HEK293 (cell line): Measurements from ENCODE around the gene FAM8A1.

Experiments used
- CTCF ChIA-PET: fragments of 350-600 bp; formaldehyde crosslinking; extraction: SDS; loops from one replicate; lab custom pipeline; 2021; ENCODE audit warnings: antibody characterized with exemption; lab: Yijun Ruan, JAX
- POLR2A ChIA-PET: fragments of 300-600 bp; formaldehyde crosslinking; extraction: SDS; loops from one replicate; lab custom pipeline; 2020; ENCODE audit warnings: antibody characterized with exemption, inconsistent platforms; lab: Yijun Ruan, JAX
- H3K27ac ChIP-seq: fragments of 200-500 bp; sonication (Bioruptor generic); 2 replicates; pipeline ENCODE4 v1.5.1; 2014; ENCODE audit warnings: low read depth, low read length, control low read depth, inconsistent platforms; ENCODE audit errors: extremely low read depth
- H3K36me3 ChIP-seq, 2 experiments: fragments of 200-500 bp in 1 of 2; sonication (Bioruptor generic) in 1 of 2; 1 replicate in 1 of 2; 2 replicates in 1 of 2; pipeline ENCODE4 v1.5.1; 2014 to 2017; ENCODE audit warnings: inconsistent platforms in 2 of 2, low read length in 2 of 2; ENCODE audit not compliant: control insufficient read depth in 2 of 2, insufficient read depth in 1 of 2
- H3K4me1 ChIP-seq: fragments of 200-500 bp; sonication (Bioruptor generic); 2 replicates; pipeline ENCODE4 v1.5.1; 2014; ENCODE audit warnings: mild to moderate bottlenecking, low read length, inconsistent platforms; ENCODE audit not compliant: control insufficient read depth, insufficient read depth
- H3K4me3 ChIP-seq: 2 replicates; pipeline ENCODE4 v1.5.1; 2011; ENCODE audit warnings: low read depth, mild to moderate bottlenecking, control low read depth, low read length, moderate library complexity
- H3K9me3 ChIP-seq: fragments of 200-500 bp; sonication (Bioruptor generic); 2 replicates; pipeline ENCODE4 v1.5.1; 2014; ENCODE audit warnings: low read depth, low read length, inconsistent platforms; ENCODE audit not compliant: control insufficient read depth, insufficient read depth
- HOXD13 ChIP-seq: sonication (generic); formaldehyde crosslinking; IDR thresholded peaks from 2 replicates; pipeline ENCODE4 v1.8.0; 2022; ENCODE audit warnings: missing genetic modification reagents, borderline replicate concordance
- IKZF3 ChIP-seq: fragments of 450-650 bp; IDR thresholded peaks from 2 replicates; pipeline ENCODE4 v1.5.0; 2018; ENCODE audit warnings: missing biosample characterization, mild to moderate bottlenecking, missing genetic modification characterization, moderate library complexity
- OVOL3 ChIP-seq: fragments of 450-650 bp; formaldehyde crosslinking; IDR thresholded peaks from 2 replicates; pipeline ENCODE4 v1.5.1; 2016; ENCODE audit warnings: missing biosample characterization, missing genetic modification characterization
- REPIN1 ChIP-seq: fragments of 450-650 bp; formaldehyde crosslinking; IDR thresholded peaks from 2 replicates; pipeline ENCODE4 v1.5.1; 2017; ENCODE audit warnings: missing biosample characterization, missing genetic modification characterization, low read depth
- WT1 ChIP-seq: fragments of 450-650 bp; formaldehyde crosslinking; IDR thresholded peaks from 2 replicates; pipeline ENCODE4 v1.5.1; 2016; ENCODE audit warnings: missing biosample characterization, missing genetic modification characterization
- ZBTB10 ChIP-seq: fragments of 450-650 bp; formaldehyde crosslinking; IDR thresholded peaks from 2 replicates; pipeline ENCODE4 v1.5.1; 2016; ENCODE audit warnings: missing biosample characterization, missing genetic modification characterization
- ZBTB48 ChIP-seq: fragments of 450-650 bp; formaldehyde crosslinking; IDR thresholded peaks from 2 replicates; pipeline ENCODE4 v1.5.1; 2016; ENCODE audit warnings: missing biosample characterization, missing genetic modification characterization
- ZNF19 ChIP-seq: fragments of 450-650 bp; formaldehyde crosslinking; IDR thresholded peaks from 2 replicates; pipeline ENCODE4; 2016; ENCODE audit warnings: missing biosample characterization, missing genetic modification characterization, low read depth
- ZNF202 ChIP-seq: fragments of 450-650 bp; formaldehyde crosslinking; IDR thresholded peaks from 2 replicates; pipeline ENCODE4 v1.5.1; 2016; ENCODE audit warnings: missing biosample characterization, missing genetic modification characterization, borderline replicate concordance
- ZNF26 ChIP-seq: fragments of 450-650 bp; formaldehyde crosslinking; IDR thresholded peaks from 2 replicates; pipeline ENCODE4 v1.5.1; 2016; ENCODE audit warnings: missing biosample characterization, missing genetic modification characterization
- ZNF311 ChIP-seq: fragments of 450-650 bp; formaldehyde crosslinking; IDR thresholded peaks from 2 replicates; pipeline ENCODE4 v1.5.1; 2017; ENCODE audit warnings: missing biosample characterization, missing genetic modification characterization, borderline replicate concordance
- ZNF48 ChIP-seq: fragments of 450-650 bp; formaldehyde crosslinking; IDR thresholded peaks from 2 replicates; pipeline ENCODE4 v1.5.1; 2016; ENCODE audit warnings: missing biosample characterization, missing genetic modification characterization
- ZNF501 ChIP-seq: fragments of 450-650 bp; formaldehyde crosslinking; IDR thresholded peaks from 2 replicates; pipeline ENCODE4 v1.5.1; 2016; ENCODE audit warnings: missing biosample characterization, missing genetic modification characterization
- ZNF513 ChIP-seq: fragments of 450-650 bp; IDR thresholded peaks from 2 replicates; pipeline ENCODE4 v1.5.1; 2018; ENCODE audit warnings: missing biosample characterization, missing genetic modification characterization
- ZNF518A ChIP-seq: fragments of 450-650 bp; formaldehyde crosslinking; conservative IDR thresholded peaks from 2 replicates; pipeline ENCODE4 v1.5.1; 2016; ENCODE audit warnings: low read depth, missing biosample characterization, missing genetic modification characterization
- ZNF610 ChIP-seq: fragments of 450-650 bp; formaldehyde crosslinking; IDR thresholded peaks from 2 replicates; pipeline ENCODE4 v1.5.1; 2016; ENCODE audit warnings: missing biosample characterization, missing genetic modification characterization, borderline replicate concordance
- ZNF623 ChIP-seq: fragments of 450-650 bp; formaldehyde crosslinking; IDR thresholded peaks from 2 replicates; pipeline ENCODE4 v1.5.1; 2016; ENCODE audit warnings: missing biosample characterization, missing genetic modification characterization
- ZNF645 ChIP-seq: fragments of 450-650 bp; formaldehyde crosslinking; IDR thresholded peaks from 2 replicates; pipeline ENCODE4; 2016; ENCODE audit warnings: missing biosample characterization, missing genetic modification characterization
- ZNF76 ChIP-seq: fragments of 450-650 bp; formaldehyde crosslinking; IDR thresholded peaks from 2 replicates; pipeline ENCODE4; 2016; ENCODE audit warnings: low read depth, missing biosample characterization, missing genetic modification characterization, borderline replicate concordance
- ZNF791 ChIP-seq: fragments of 450-650 bp; formaldehyde crosslinking; IDR thresholded peaks from 2 replicates; pipeline ENCODE4 v1.5.1; 2016; ENCODE audit warnings: missing biosample characterization, missing genetic modification characterization

FAM8A1 gene

GRCh38 chr6:17610835-17611234 lies 10.7 kb downstream of the FAM8A1 start (continued):
- no peak for TF ChIP-seq HOXD13 (CRISPR knock-in tag)
- TF ChIP-seq ZNF48 = no peak

GRCh38 chr6:17612048-17612447 lies 11.9 kb downstream of the FAM8A1 start:
- CTCF ChIA-PET = interaction anchor here (0.8 to 1.3 kb wide), 3 partner anchors 11 to 204 kb away, joined by 3 to 4 read pairs (median 3); no protein-coding TSS in a partner anchor
- H3K36me3 ChIP-seq = peaks cover 47 to 53% of the 10 kb centered on the region in 2 experiments

More at GRCh38 chr6:17612048-17612447, 11.9 kb downstream of the FAM8A1 start:
- no peak overlapping the region for H3K4me3 ChIP-seq
- POLR2A ChIA-PET = interaction anchor here (2.2 kb wide), 1 partner anchor 12 kb away, joined by 10 read pairs; the partner anchor contains the start of gene FAM8A1
- no peaks in the 10 kb centered on the region for H3K9me3 ChIP-seq
- no peaks in the 10 kb centered on the region for H3K4me1 ChIP-seq
- no peak overlapping the region for H3K27ac ChIP-seq
- no peak for TF ChIP-seq ZNF311 (tag by site-specific recombination)
- no peak for TF ChIP-seq ZNF76 (tag by site-specific recombination)
- TF ChIP-seq ZNF19 (tag by site-specific recombination) = no peak
- no peak for TF ChIP-seq ZNF501 (tag by site-specific recombination)
- no peak for TF ChIP-seq ZNF610 (tag by site-specific recombination)
- no peak for TF ChIP-seq OVOL3 (tag by site-specific recombination)
- no peak for TF ChIP-seq ZBTB10 (tag by site-specific recombination)
- no peak for TF ChIP-seq WT1 (tag by site-specific recombination)
- no peak for TF ChIP-seq REPIN1 (tag by site-specific recombination)
- TF ChIP-seq ZNF791 (tag by site-specific recombination) = no peak
- TF ChIP-seq ZNF645 (tag by site-specific recombination) = no peak
- no peak for TF ChIP-seq IKZF3 (tag by site-specific recombination)
- TF ChIP-seq ZNF26 (tag by site-specific recombination) = no peak
- TF ChIP-seq ZNF513 (tag by site-specific recombination) = no peak
- TF ChIP-seq ZNF518A (tag by site-specific recombination) = no peak
- no peak for TF ChIP-seq ZNF202 (tag by site-specific recombination)
- TF ChIP-seq ZBTB48 (tag by site-specific recombination) = no peak
- no peak for TF ChIP-seq ZNF623 (tag by site-specific recombination)
